Ishikawa (cell line): Measurements from ENCODE around the gene CDC42EP4.

Experiments
- EGR1 ChIP-seq: IDR thresholded peaks from 2 replicates; pipeline ENCODE4 v1.6.1; 2012
- EP300 ChIP-seq: IDR thresholded peaks from 2 replicates; pipeline ENCODE4 v1.6.1; 2012; ENCODE audit warnings: borderline replicate concordance
- TAF1 ChIP-seq: IDR thresholded peaks from 2 replicates; pipeline ENCODE4 v1.6.1; 2012; ENCODE audit warnings: low read depth, mild to moderate bottlenecking
- TF ChIP-seq, protein P1 (sequence below): IDR thresholded peaks from 2 replicates; pipeline ENCODE4 v1.6.1; 2012

DNA sequence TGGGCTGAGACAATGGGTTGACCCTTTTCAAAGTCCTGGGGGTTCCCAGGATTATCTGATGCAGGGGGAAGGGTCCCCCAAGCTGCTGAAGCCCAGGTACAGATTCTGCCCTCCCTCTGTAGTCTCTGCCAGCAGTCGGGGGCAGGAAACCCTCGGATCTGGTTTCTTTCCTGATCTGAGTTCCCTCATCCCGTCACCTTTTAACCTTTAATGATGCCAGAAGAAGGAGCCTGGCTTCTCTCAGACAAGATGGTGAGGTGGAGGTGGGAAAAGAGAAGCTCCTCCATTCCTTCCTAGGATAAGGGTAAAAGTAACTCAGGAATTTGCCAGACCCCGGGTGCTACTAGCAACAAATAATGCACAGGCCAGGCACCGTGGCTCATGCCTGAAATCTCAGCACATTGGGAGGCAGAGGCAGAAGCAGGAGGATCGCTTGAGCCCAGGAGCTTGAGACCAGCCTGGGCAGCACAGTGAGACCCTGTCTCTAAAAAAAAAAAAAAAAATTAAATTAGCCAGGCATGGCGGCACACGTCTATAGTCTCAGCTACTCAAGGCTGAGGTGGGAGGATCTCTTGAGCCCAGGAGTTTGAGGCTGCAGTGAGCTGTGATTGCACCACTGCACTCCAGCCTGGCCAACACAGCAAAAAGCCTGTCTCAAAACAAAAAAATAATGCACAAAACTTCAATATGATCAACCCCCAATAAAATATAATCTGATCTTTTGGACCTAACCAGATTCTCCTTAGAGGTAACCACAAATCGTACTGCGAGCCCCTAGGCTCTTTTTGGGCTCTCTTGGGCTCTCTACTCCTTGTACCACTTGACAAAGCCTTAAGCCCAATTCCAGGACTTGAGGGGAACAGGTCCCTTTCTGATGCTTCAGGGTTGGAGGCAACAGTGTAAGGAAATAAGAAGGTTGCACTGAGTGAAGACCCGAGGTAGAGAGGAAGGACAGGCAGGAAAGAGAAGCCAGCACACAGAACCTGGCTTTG is 5.7 kb downstream of the CDC42EP4 start:
- TF ChIP-seq EP300: no peak
- no peak for TF ChIP-seq EGR1
- no peak for TF ChIP-seq TAF1
- TF ChIP-seq, protein P1, sequence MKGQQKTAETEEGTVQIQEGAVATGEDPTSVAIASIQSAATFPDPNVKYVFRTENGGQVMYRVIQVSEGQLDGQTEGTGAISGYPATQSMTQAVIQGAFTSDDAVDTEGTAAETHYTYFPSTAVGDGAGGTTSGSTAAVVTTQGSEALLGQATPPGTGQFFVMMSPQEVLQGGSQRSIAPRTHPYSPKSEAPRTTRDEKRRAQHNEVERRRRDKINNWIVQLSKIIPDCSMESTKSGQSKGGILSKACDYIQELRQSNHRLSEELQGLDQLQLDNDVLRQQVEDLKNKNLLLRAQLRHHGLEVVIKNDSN: no peak
